ENCODE data around the gene UBE2L5. TPM values are rescaled to one million over a fixed set of nuclear protein-coding genes. Genes with fewer than 3 reads are reported as not detected.
"Not testable (repeated sequence)": the region's sequence is repeated elsewhere in the genome, so short reads cannot be mapped to it uniquely, and the experiment has no call there.

Gene UBE2L5
- total and polyA plus RNA-seq, 4 donors: 0.35 to 1.1 TPM; not detected in 2

- DNase-seq (ENCODE audit: low read depth in 4 of 6, low spot score in 6 of 6): no peak
- Histone ChIP-seq H3K36me3 (ENCODE audit: control insufficient read depth, insufficient read depth, low read length) (no peaks in the 10 kb centered on the region), H3K4me1 (ENCODE audit: control insufficient read depth, insufficient read depth, low read length) (no peaks in the 10 kb centered on the region), H3K27me3 (ENCODE audit: control insufficient read depth, insufficient read depth, low read length) (no peaks in the 10 kb centered on the region), H3K9me3 (ENCODE audit: control insufficient read depth, insufficient read depth, low read length) (no peaks in the 10 kb centered on the region), H3K27ac (ENCODE audit: low read depth, low read length) (no peak overlapping the region), H3K4me3 (ENCODE audit: low read depth, low read length) (no peak overlapping the region)
- no CpG with 5 or more reads among the region's 3 CpGs for WGBS (ENCODE audit: insufficient coverage)
Observed at GRCh38 chr13:30435911-30436451, 13.7 kb downstream of the UBE2L5 start.

GRCh38 chr13:30437177-30437576, 14.9 kb downstream of the UBE2L5 start:
- DNase-seq (ENCODE audit: low read depth in 4 of 6, low spot score in 6 of 6): peak in 1 of 6 donors; percentile 60
- H3K27ac ChIP-seq (ENCODE audit: low read depth, low read length): no peak overlapping the region
- no peaks in the 10 kb centered on the region for H3K9me3 ChIP-seq (ENCODE audit: control insufficient read depth, insufficient read depth, low read length)
- H3K4me3 ChIP-seq (ENCODE audit: low read depth, low read length): no peak overlapping the region
- no peaks in the 10 kb centered on the region for H3K4me1 ChIP-seq (ENCODE audit: control insufficient read depth, insufficient read depth, low read length)
- WGBS (ENCODE audit: insufficient coverage): 55% methylated on average over 8 of the region's 8 CpGs
- H3K27me3 ChIP-seq (ENCODE audit: control insufficient read depth, insufficient read depth, low read length): no peaks in the 10 kb centered on the region
- H3K36me3 ChIP-seq (ENCODE audit: control insufficient read depth, insufficient read depth, low read length): no peaks in the 10 kb centered on the region

GRCh38 chr13:30438286-30438685, 16.0 kb downstream of the UBE2L5 start:
- 95% methylated on average over 3 of the region's 3 CpGs for WGBS (ENCODE audit: insufficient coverage)
- no peaks in the 10 kb centered on the region for H3K27me3 ChIP-seq (ENCODE audit: control insufficient read depth, insufficient read depth, low read length)
- DNase-seq (ENCODE audit: low read depth in 4 of 6, low spot score in 6 of 6): no peak
- H3K4me1 ChIP-seq (ENCODE audit: control insufficient read depth, insufficient read depth, low read length): no peaks in the 10 kb centered on the region
- H3K4me3 ChIP-seq (ENCODE audit: low read depth, low read length): no peak overlapping the region
- H3K27ac ChIP-seq (ENCODE audit: low read depth, low read length): no peak overlapping the region
- no peaks in the 10 kb centered on the region for H3K9me3 ChIP-seq (ENCODE audit: control insufficient read depth, insufficient read depth, low read length)
- no peaks in the 10 kb centered on the region for H3K36me3 ChIP-seq (ENCODE audit: control insufficient read depth, insufficient read depth, low read length)

- no peaks in the 10 kb centered on the region for H3K27me3 ChIP-seq (ENCODE audit: control insufficient read depth, insufficient read depth, low read length)
- peaks cover 8% of the 10 kb centered on the region for H3K4me1 ChIP-seq (ENCODE audit: control insufficient read depth, insufficient read depth, low read length)
- H3K9me3 ChIP-seq (ENCODE audit: control insufficient read depth, insufficient read depth, low read length): no peaks in the 10 kb centered on the region
- 25% methylated on average over 4 of the region's 8 CpGs for WGBS (ENCODE audit: insufficient coverage)
- H3K36me3 ChIP-seq (ENCODE audit: control insufficient read depth, insufficient read depth, low read length): no peaks in the 10 kb centered on the region
- DNase-seq (ENCODE audit: low read depth in 4 of 6, low spot score in 6 of 6): no peak
- no peak overlapping the region for H3K27ac ChIP-seq (ENCODE audit: low read depth, low read length)
- no peak overlapping the region for H3K4me3 ChIP-seq (ENCODE audit: low read depth, low read length)
Observed at GRCh38 chr13:30440910-30441703, 18.8 kb downstream of the UBE2L5 start.

GRCh38 chr13:30442926-30443325, 20.6 kb downstream of the UBE2L5 start:
- Histone ChIP-seq H3K27ac (ENCODE audit: low read depth, low read length) (no peak overlapping the region), H3K27me3 (ENCODE audit: control insufficient read depth, insufficient read depth, low read length) (no peaks in the 10 kb centered on the region), H3K4me3 (ENCODE audit: low read depth, low read length) (no peak overlapping the region), H3K4me1 (ENCODE audit: control insufficient read depth, insufficient read depth, low read length) (peaks cover 8% of the 10 kb centered on the region), H3K36me3 (ENCODE audit: control insufficient read depth, insufficient read depth, low read length) (no peaks in the 10 kb centered on the region), H3K9me3 (ENCODE audit: control insufficient read depth, insufficient read depth, low read length) (no peaks in the 10 kb centered on the region)
- DNase-seq (ENCODE audit: low read depth in 4 of 6, low spot score in 6 of 6): no peak
- 100% methylated on average over 1 of the region's 5 CpGs for WGBS (ENCODE audit: insufficient coverage)

- DNase-seq (ENCODE audit: low read depth in 4 of 6, low spot score in 6 of 6); H3K9me3 ChIP-seq (ENCODE audit: control insufficient read depth, insufficient read depth, low read length); H3K27ac ChIP-seq (ENCODE audit: low read depth, low read length); H3K27me3 ChIP-seq (ENCODE audit: control insufficient read depth, insufficient read depth, low read length); H3K4me1 ChIP-seq (ENCODE audit: control insufficient read depth, insufficient read depth, low read length); H3K36me3 ChIP-seq (ENCODE audit: control insufficient read depth, insufficient read depth, low read length); H3K4me3 ChIP-seq (ENCODE audit: low read depth, low read length): not testable (repeated sequence)
- WGBS (ENCODE audit: insufficient coverage): no CpG with 5 or more reads among the region's 3 CpGs
Observed at GRCh38 chr13:30443491-30443890, 21.2 kb downstream of the UBE2L5 start.

- Histone ChIP-seq H3K36me3 (ENCODE audit: control insufficient read depth, insufficient read depth, low read length) (no peaks in the 10 kb centered on the region), H3K4me1 (ENCODE audit: control insufficient read depth, insufficient read depth, low read length) (peaks cover 8% of the 10 kb centered on the region)
- 89% methylated on average over 11 of the region's 12 CpGs for WGBS (ENCODE audit: insufficient coverage)
Observed at GRCh38 chr13:30443957-30444404, 21.7 kb downstream of the UBE2L5 start.

GRCh38 chr13:30446126-30446500, 23.8 kb downstream of the UBE2L5 start:
- Histone ChIP-seq H3K4me1 (ENCODE audit: control insufficient read depth, insufficient read depth, low read length) (peaks cover 8% of the 10 kb centered on the region), H3K27ac (ENCODE audit: low read depth, low read length) (no peak overlapping the region), H3K36me3 (ENCODE audit: control insufficient read depth, insufficient read depth, low read length) (no peaks in the 10 kb centered on the region), H3K9me3 (ENCODE audit: control insufficient read depth, insufficient read depth, low read length) (no peaks in the 10 kb centered on the region), H3K27me3 (ENCODE audit: control insufficient read depth, insufficient read depth, low read length) (no peaks in the 10 kb centered on the region), H3K4me3 (ENCODE audit: low read depth, low read length) (peak overlapping the region; percentile 29)
- DNase-seq (ENCODE audit: low read depth in 4 of 6, low spot score in 6 of 6): no peak
- 21% methylated on average over 5 of the region's 7 CpGs for WGBS (ENCODE audit: insufficient coverage)

More at GRCh38 chr13:30443957-30444404, 21.7 kb downstream of the UBE2L5 start:
- Histone ChIP-seq H3K27ac (ENCODE audit: low read depth, low read length) (no peak overlapping the region), H3K9me3 (ENCODE audit: control insufficient read depth, insufficient read depth, low read length) (no peaks in the 10 kb centered on the region), H3K27me3 (ENCODE audit: control insufficient read depth, insufficient read depth, low read length) (no peaks in the 10 kb centered on the region), H3K4me3 (ENCODE audit: low read depth, low read length) (no peak overlapping the region)
- no peak for DNase-seq (ENCODE audit: low read depth in 4 of 6, low spot score in 6 of 6)

- Histone ChIP-seq H3K27me3 (ENCODE audit: control insufficient read depth, insufficient read depth, low read length) (no peaks in the 10 kb centered on the region), H3K4me3 (ENCODE audit: low read depth, low read length) (no peak overlapping the region), H3K27ac (ENCODE audit: low read depth, low read length) (no peak overlapping the region), H3K36me3 (ENCODE audit: control insufficient read depth, insufficient read depth, low read length) (no peaks in the 10 kb centered on the region), H3K9me3 (ENCODE audit: control insufficient read depth, insufficient read depth, low read length) (no peaks in the 10 kb centered on the region), H3K4me1 (ENCODE audit: control insufficient read depth, insufficient read depth, low read length) (peaks cover 8% of the 10 kb centered on the region)
- no peak for DNase-seq (ENCODE audit: low read depth in 4 of 6, low spot score in 6 of 6)
- WGBS (ENCODE audit: insufficient coverage): 96% methylated on average over 4 of the region's 4 CpGs
Observed at GRCh38 chr13:30448441-30448840, 26.1 kb downstream of the UBE2L5 start.

GRCh38 chr13:30450066-30450465, 27.8 kb downstream of the UBE2L5 start:
- Histone ChIP-seq H3K4me1 (ENCODE audit: control insufficient read depth, insufficient read depth, low read length) (peaks cover 8% of the 10 kb centered on the region), H3K27ac (ENCODE audit: low read depth, low read length) (no peak overlapping the region), H3K9me3 (ENCODE audit: control insufficient read depth, insufficient read depth, low read length) (no peaks in the 10 kb centered on the region), H3K4me3 (ENCODE audit: low read depth, low read length) (no peak overlapping the region), H3K27me3 (ENCODE audit: control insufficient read depth, insufficient read depth, low read length) (no peaks in the 10 kb centered on the region), H3K36me3 (ENCODE audit: control insufficient read depth, insufficient read depth, low read length) (no peaks in the 10 kb centered on the region)
- no CpG with 5 or more reads among the region's 2 CpGs for WGBS (ENCODE audit: insufficient coverage)
- DNase-seq (ENCODE audit: low read depth in 4 of 6, low spot score in 6 of 6): no peak

All from spinal cord (tissue), 10 donors.